ENCODE results near the gene HEY2.
A peak's percentile ranks its signal among the peaks of the same experiment; 100 is the strongest.
"Not testable (repeated sequence)": the region's sequence is repeated elsewhere in the genome, so short reads cannot be mapped to it uniquely, and the experiment has no call there.

Gene HEY2

DNA sequence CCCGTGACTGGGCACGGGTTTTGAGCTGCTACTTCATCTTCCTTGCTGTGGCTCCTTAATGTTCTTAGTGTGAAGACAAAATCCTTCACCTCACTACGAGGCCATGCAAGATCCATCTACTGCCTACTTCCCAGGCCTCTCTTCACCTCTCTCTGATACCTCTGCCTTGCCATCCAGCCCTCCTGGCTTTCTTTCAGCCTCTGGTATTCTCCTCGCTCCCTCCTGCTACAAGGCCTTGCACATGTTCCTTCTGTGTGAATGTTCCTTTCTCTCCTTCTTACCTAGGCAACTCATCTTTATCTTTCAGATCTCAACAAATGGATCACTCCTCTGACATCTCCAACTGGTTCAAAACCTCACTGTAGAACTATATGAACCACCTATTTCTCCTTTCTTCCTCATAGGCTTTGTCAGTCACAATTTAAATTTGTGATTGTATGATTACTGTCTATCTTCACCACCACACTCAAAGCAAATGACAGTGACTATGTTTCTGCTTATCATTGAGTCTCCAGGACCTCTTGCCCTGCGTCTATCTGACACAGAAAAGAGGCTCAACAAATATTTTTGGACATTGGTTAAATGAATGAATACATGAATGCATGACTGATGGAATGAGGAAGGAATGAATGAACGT is 19.8 kb downstream of the HEY2 start:
- no peak for DNase-seq (ENCODE audit: low read depth)

DNA sequence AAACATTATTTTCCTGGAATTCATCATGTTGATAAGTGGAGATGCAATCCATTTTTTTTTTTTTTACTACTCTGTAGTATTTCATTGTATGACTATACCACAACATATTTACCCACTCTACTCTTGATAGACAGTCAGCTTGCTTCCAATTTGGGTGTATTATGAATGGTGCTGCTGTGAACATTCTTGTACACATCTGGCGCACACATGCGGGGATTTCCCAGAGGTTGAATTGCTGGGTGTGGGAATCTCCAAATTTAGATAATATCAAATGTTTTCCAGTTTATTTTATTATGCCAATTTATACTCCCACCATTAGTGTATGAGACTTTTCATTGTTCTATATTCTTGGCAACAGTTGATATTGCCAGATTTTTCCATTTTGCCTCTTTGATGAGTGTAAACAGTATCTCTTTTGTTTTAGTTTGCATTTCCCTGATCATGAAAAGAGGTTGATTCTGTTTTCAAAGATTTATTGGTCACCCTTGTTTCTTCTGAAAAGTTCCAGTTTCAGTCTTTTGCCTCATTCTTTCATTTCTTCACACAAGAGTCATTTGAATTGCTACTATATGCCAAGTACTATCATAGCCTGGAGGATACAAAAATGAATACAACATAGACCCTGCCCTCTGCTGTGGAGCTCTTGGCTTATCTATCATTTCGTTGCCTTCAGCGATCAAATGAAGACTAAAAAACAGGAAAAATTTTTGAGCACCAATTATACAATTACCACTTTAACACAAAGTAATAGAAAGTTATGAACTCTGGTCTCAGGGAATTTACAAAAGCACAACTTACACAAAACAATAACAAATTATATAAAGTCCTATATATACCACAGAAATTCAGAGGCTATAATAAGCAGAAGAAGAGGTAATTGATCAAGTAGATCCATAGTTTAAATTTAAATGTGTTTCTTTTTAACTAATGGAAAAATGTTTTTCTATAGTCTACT is 24.2 kb downstream of the HEY2 start:
- no peak for DNase-seq (ENCODE audit: low read depth)

DNA sequence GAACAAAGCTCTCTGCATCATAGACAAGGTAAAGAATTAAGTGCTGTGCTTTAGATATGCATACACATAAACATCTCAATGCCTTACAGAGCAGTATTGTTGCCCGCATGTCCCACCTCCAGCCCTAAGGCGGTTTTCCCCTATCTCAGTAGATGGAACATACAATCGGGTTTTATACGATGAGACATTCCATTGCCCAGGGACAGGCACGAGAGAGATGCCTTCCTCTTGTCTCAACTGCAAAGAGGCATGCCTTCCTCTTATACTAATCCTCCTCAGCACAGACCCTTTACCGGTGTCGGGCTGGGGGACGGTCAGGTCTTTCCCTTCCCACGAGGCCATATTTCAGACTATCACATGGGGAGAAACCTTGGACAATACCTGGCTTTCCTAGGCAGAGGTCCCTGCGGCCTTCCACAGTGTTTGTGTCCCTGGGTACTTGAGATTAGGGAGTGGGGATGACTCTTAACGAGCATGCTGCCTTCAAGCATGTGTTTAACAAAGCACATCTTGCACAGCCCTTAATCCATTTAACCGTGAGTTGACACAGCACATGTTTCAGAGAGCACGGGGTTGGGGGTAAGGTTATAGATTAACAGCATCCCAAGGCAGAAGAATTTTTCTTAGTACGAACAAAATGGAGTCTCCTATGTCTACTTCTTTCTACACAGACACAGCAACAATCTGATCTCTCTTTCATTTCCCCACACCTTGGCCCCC is 26.8 kb downstream of the HEY2 start:
- DNase-seq (ENCODE audit: low read depth): not testable (repeated sequence)

DNA sequence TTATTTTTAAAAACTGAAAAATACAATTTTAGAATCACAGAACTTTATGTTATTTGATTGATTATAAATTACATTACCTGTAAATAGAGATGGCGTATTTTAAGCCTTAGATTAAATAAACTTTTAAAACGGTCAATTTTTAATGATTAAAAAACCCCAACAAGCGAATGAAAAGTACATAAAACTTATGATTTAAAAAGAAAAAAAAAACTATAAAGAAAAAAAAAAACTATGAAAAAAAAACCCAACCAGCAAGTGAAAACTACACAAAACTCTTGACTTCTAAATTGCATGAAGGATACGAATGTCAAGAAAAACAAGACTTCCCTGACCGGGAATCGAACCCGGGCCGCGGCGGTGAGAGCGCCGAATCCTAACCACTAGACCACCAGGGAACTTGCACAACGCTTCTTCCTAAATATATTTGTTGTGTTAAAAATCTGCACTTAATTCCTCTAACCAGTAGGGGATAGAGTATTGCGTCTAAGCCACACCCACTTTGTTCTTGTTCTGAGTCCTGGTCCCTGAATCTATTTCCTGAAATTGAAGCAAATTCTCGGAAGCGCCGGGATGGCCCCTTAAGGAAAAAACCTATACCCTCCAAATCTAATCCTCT is 30.6 kb downstream of the HEY2 start:
- DNase-seq (ENCODE audit: low read depth): peak; percentile 83

DNA sequence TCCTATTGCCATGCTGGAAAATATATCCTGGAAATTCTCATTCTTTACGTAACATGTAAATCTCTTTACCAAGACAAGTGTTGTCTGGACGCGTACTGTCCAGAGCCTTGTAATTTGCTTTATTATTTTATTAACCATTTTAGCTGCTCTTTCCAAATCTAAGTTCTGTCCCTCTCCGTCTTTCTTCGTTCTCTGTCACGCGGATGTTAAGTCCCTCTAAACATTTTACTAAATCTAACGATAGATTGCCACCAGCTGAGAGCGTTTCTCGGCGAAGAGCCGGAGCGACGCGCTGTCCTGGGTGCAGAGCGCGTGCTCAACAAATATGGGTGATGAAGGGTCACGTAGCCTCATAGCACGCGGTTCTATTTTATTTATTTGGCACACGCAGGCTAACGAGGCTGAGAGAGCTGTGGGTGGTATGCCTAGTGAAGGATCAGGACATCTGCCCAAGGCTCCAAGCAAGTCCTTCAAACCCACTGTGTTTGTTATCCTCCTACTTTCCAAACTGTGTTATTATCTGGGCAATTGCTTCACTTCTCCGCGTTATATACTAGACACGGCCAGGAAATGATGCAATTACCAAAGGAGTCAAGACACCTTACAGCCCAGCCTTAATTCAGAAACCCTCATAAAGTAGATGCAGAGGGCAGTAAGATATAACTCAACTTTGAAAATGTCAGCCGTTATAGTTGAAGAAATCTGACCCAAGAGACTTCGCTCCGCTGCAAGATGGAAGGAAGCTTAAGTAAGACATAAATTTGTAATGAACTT is 31.3 kb downstream of the HEY2 start:
- DNase-seq (ENCODE audit: low read depth): peak; percentile 41

DNA sequence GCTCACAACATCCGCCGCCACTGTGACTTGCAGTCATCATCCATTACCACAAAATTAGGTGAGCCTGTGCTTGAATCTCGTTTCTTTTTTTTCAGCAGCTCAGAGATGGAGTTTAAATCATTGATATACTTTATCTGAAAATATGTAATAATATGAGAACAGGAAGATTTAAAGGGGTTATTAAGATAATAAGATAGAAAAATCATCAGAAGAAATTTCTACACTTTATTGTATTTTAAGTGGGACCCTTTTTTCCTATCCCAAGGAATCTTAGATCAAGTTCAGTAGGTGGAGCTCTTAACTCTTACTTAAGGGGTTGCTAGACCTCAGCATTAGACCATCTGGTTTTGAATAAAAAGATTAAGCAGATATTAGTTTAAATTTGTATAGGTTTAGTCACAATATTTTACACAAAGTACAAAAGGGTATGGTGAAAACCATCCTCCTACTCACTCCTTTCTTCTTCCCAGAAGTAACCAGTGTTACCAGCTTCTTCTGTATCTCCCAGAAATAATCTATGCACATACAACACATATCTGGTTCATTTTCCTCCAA is 32.0 kb downstream of the HEY2 start:
- DNase-seq (ENCODE audit: low read depth): peak; percentile 40

DNA sequence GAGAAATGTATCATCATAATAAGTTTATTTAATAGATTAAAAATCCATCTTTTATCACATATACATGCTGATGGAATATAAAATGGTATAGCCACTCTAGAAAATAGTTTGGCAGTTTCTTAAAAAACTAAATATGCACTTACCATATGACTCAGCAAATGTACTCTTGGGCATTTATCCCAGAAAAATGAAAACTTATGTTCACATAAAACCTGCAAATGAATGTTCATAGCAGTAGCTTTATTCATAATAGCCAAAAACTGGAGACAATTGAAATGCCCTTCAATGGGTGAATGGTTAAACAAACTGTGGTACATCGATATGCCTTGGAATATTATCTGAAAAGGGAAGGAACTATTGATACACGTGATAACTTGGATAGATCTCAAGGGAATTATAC is 34.9 kb downstream of the HEY2 start:
- DNase-seq (ENCODE audit: low read depth): no peak

DNA sequence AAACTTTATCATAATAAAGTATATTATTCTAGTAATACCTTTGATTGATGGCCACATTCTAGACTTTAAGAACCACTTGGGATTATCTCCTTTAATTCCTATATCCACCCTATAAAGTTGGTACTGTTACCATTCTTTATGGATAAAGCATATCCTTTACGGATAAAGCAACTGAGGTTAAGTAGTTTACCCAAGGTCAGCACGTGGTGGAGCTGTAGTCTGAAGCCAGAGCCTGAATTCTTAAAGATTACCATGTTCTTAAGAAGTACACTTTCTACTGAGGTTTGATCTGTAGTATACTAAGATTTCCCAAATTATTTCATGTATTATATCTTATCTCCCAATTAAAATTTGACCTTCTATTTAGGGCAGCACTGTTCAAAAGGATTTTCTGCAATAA is 38.4 kb downstream of the HEY2 start:
- DNase-seq (ENCODE audit: low read depth): no peak

DNA sequence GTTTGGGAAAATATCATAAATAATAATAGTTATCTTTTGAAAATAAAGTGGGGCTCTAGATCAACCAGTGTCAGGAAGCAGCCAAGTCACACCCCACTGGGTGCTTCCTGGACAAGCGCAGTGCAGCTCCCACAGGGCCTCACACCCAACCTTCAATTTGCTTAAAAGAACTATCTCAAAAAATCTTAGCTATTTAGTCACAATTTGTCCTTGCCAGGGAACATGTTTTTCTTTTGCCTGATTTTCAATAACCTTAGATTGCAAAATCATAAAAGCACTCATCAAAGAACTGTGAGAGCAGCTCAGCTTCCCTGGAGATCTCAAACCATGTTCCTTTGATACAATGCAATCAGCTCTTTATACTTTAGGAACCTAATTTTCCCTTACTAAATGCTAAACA is 39.7 kb downstream of the HEY2 start:
- DNase-seq (ENCODE audit: low read depth): no peak

DNA sequence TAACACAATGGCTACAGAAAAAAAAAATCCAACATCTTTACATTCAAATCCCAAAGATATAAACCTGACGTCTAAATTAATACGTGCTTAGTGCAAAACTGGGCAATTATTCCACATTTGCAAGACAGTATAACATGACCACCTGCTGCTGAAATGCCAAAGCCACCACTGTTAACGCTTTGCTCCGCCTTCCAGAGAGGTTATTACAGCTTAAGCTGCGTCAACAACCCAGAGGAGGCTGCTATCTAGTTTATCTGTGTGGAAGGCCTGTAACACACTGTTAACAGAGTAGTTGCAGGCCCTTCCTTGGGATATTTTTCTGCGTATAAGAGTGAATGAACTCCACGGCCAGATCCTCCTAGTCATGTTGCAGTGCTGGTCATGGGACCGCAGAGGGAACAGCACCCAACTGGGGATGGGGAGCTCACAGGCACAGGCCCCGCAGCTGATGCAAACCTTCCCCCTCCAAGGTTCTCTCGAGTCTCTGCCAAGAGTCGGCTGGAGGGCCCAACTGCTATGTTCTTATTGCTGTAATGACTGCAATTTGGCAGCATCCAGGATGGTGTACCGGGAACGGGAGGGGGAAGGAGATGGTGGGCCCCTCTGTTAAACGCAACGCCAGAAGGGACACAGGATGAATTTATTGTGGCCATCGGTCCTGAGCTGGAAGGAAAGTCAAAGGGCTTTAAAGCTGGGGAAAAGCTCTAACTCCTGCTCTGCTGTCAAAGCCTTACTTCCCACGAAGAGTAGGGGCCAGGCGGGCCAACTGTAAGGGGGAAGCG is 40.3 kb downstream of the HEY2 start:
- peak; percentile 20 for DNase-seq (ENCODE audit: low read depth)

DNA sequence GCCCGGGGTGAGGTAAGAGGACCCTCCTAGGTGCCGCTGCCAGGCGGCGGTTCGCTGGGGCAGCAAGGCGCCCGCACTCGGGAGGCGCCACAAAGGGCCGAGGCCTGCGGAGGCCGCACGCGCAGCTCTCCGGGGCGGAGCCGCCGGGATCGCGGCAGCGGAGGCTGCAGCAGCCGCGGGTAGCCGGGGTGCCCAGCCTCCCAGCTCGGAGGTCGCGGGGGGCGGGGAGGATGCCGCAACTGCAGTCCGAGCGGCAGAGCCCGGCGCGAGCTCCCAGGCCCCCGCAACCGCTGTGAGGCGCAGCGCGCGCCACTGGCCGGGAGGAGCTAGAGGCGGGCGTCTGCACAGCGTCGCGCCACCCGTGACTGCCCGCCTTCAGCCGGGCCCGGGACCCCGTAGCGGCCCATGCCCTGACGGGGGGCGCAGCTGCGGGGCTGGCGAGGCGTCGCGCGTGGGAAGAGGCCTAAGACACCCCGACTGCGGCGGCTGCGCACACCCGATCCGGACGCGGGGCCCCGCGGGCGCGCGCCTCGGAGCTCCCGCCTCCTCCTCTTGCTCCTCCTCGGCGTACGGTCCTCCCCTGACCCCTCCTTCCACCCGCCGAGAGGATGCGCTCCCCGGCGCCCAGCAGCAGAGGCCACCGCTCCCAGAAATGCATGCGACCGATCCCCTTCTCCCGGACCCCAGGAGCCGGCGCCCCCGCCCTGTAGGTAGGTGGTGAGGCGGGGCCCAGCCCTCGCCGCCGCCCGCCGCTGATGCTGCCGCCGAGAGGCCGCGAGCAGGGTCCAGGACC is 41.1 kb downstream of the HEY2 start, which contains the start of gene NCOA7:
NCOA7 (plus strand) TSS at position 603 of the 793 bp plus-strand sequence. CDS start 24,395 bp downstream, outside the sequence.
- DNase-seq (ENCODE audit: low read depth): peak; percentile 67

DNA sequence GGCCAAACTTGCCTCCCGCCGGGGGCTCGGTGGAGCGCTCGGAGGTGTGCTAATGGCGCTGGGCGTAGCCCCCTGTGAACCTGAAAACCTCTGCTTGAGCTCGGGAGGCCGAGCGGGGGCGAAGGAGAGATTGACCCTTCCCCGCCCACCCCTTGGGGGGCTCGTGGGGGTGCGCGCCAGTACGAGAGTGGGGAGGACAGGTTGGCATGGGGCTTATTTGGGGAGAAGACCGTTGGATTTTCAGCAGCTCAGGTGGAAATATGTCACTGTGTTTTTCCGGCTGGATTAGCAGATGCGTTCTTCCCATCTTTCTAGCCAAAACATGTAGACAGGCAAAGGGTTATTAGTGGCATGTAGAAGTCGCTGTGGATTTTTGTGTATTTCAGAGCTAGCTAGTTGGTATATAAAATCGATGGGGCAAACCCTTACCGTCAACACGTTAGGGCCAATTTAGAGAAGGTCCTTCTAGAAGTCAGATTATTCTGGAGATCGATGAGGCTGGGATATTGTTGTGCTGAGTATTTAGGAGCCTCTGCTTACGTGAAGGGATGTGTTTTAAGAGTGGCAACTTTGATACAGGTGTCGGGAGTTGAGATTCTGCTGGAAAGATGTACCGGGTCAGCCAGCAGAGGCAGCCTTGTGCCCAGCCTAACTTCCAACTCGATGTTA is 41.9 kb downstream of the HEY2 start:
- no peak for DNase-seq (ENCODE audit: low read depth)

DNA sequence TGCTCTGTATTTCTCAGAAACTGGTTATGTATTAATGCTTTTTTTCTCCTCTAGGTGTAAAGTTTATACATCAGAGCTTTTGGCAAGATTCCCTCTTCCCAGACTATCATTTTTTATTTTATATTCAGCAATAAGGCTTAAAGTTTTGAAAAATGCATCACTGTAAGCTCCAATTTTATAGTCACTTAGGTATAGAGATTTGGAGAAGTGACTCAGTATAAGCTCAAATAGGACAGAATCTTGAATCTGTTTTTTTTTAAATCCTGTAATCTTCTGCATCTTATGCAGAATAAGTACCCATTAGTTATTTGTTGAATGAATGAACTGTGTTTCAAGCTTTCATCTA is 42.4 kb downstream of the HEY2 start:
- DNase-seq (ENCODE audit: low read depth): no peak

DNA sequence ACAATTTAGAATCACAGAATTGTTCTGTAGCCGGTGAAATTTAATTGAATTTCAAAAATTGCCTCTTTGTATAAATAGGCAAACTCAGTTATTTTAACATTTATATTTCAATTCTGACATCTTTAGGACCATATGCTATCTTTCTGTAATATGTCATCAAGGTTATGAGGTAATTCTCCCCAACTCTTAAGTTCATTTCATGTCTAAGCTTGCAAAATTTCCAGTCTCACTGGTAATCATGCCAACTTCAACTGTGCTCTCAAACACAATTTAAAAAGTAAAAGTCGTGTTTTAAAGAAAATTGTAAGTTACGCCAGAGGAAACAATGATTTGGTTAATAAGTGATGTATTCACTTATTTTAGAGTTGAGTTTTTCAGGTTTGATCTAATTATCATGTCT is 42.7 kb downstream of the HEY2 start:
- DNase-seq (ENCODE audit: low read depth): no peak

DNA sequence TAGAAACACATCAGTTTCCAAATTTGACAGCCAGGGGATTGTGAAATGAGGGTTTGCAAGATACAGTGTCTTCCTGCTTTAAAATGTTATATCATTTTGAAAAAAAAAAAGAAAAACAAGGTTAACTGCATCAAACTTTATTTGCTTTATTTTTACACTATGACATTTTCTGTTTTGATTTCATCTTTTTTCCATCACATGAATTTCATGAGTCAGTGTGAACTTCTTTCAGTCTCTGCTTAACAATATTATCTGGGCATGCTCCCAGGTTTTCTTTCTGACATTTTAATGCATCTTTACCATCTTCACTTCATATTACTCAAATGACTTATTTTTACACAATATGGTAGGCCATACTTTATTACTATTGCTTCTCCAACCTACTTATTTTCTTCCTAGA is 43.2 kb downstream of the HEY2 start:
- no peak for DNase-seq (ENCODE audit: low read depth)

DNA sequence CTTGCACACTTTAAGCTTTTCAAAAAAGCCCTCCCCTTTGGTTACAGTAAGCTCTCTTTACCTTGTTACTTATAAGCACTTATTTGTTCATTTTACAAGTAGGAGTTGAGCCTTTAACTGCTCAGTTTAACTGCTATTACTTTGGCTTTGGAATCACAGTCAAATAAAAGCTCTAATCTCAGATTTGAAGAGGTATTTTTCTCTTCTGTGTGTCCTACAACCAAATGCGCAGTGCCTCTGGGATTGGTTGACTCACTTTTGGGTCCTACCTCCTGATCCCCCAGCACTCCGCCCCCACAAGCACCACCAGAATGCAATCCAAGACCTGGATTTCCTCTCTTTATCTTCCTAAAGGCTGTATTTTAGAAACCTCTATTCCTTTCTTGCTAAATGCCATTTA is 43.8 kb downstream of the HEY2 start:
- DNase-seq (ENCODE audit: low read depth): no peak

DNA sequence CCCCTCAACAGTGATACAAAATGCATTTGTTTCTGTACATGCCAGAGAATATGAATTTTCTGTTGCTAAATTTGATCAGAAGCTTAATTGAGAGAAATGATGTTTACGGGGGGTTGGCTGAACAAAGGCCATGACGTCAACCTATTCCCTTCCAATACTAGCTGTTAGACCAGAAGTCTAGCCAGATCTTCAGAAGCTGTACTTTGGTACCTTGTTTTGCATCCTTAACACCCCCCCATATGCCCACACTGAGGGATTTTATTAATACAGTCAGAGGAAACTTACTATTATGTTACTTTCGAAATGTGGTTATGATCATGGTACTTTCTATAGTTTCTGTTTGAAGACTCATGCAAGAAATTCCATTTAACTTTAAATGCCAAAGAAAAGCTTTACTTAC is 44.4 kb downstream of the HEY2 start:
- no peak for DNase-seq (ENCODE audit: low read depth)

DNA sequence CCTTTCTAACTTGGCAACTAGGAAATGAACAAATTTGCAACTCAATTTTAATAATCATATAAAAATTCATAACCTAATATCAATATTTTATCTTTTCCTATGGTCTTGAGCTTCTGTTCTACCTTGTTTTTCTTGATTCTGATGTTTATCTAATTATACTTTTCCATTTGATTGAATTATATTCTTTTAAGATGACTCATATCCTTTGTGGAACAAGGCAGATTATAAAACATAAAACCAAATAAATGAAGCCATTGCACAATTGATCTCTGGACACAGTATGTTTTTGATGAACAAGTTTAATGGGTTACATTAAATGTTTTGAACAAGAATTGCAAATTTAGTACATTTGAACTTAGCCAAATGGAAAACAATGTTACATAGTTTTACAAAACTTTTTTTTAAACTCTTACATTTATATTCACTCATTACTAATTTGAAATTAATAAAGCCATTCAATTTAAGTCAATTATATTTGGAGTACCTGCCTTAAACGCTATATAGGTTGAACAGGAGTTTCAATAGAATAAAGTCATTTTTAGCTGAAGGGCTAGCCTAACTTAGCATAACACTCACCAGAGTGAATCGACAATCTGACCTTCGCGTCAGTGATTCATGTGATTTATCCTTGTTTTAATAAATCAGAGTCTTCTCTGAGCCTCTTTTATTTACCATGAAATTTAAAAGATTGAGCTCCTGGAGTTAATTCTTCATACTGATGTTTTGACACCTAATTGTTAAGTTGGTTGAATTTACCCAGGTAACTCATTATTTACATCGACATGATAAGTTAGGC is 45.1 kb downstream of the HEY2 start:
- DNase-seq (ENCODE audit: low read depth): no peak
